ENCODE data around the gene DDX4.

Gene DDX4

GRCh38 chr5:55720188-55720703 lies 17.6 kb upstream of the DDX4 start:
- ChIA-PET POLR2A (interaction anchor here (0.7 kb wide), 1 partner anchor 19 kb away, joined by 4 read pairs; no protein-coding TSS in a partner anchor), CTCF (interaction anchor here (2.5 kb wide), 1 partner anchor 12 kb away, joined by 7 read pairs; no protein-coding TSS in a partner anchor)
- TF ChIP-seq CTCF (IDR thresholded peaks at IDR 0.05; ENCODE audit: control extremely low read depth, extremely low read depth, low read depth, missing control alignments), result no peak
- no peak for DNase-seq (ENCODE audit: extremely low spot score)

- POLR2A ChIA-PET, result no interaction called here
- TF ChIP-seq CTCF (IDR thresholded peaks at IDR 0.05; ENCODE audit: control extremely low read depth, extremely low read depth, low read depth, missing control alignments), result no peak
- CTCF ChIA-PET, result no interaction called here
- DNase-seq (ENCODE audit: extremely low spot score), result no peak
Observed at GRCh38 chr5:55724281-55724680, 13.6 kb upstream of the DDX4 start.

- ChIA-PET POLR2A (no interaction called here), CTCF (interaction anchor here (2.6 kb wide), 1 partner anchor 12 kb away, joined by 7 read pairs; no protein-coding TSS in a partner anchor)
- no peak for DNase-seq (ENCODE audit: extremely low spot score)
- no peak for TF ChIP-seq CTCF (IDR thresholded peaks at IDR 0.05; ENCODE audit: control extremely low read depth, extremely low read depth, low read depth, missing control alignments)
Observed at GRCh38 chr5:55731848-55732247, 6.0 kb upstream of the DDX4 start.

- ChIA-PET CTCF (interaction anchor here (2.6 kb wide), 1 partner anchor 12 kb away, joined by 7 read pairs; no protein-coding TSS in a partner anchor), POLR2A (no interaction called here)
- no peak for DNase-seq (ENCODE audit: extremely low spot score)
- TF ChIP-seq CTCF (IDR thresholded peaks at IDR 0.05; ENCODE audit: control extremely low read depth, extremely low read depth, low read depth, missing control alignments), result no peak
Observed at GRCh38 chr5:55732585-55732984, 5.3 kb upstream of the DDX4 start.

- CTCF ChIA-PET, result no interaction called here
Observed at GRCh38 chr5:55734658-55735057, 3.2 kb upstream of the DDX4 start.

GRCh38 chr5:55742778-55743177 lies 4.9 kb downstream of the DDX4 start:
- DNase-seq (ENCODE audit: extremely low spot score), result no peak
- TF ChIP-seq CTCF (IDR thresholded peaks at IDR 0.05; ENCODE audit: control extremely low read depth, extremely low read depth, low read depth, missing control alignments), result no peak
- ChIA-PET CTCF (no interaction called here), POLR2A (no interaction called here)

More at GRCh38 chr5:55734658-55735057, 3.2 kb upstream of the DDX4 start:
- no peak for DNase-seq (ENCODE audit: extremely low spot score)
- POLR2A ChIA-PET, result no interaction called here
- no peak for TF ChIP-seq CTCF (IDR thresholded peaks at IDR 0.05; ENCODE audit: control extremely low read depth, extremely low read depth, low read depth, missing control alignments)
